NCI-H1092 treated with DMSO at 0.1 percent for 48 hours (cell line): ENCODE measurements around the gene RWDD4.

Experiments
- DNase-seq: peaks from one replicate; lab custom pipeline; 2025; lab: John Stamatoyannopoulos, UW

The RWDD4 gene

GRCh38 chr4:183659029-183659871 lies at the start of gene RWDD4, which contains the start of gene TRAPPC11:
Gene RWDD4, minus strand, starts transcription at chr4:183659185. Its CDS starts 233 bp downstream, at chr4:183658952.
Gene TRAPPC11, plus strand, starts transcription at chr4:183659293. Its CDS starts 4,575 bp downstream, at chr4:183663868.
- peak; percentile 97 for DNase-seq

- DNase-seq, result no peak
Observed at GRCh38 chr4:183702492-183702891, 43.5 kb upstream of the RWDD4 start.

GRCh38 chr4:183700407-183700806 lies 41.4 kb upstream of the RWDD4 start:
- DNase-seq, result no peak

GRCh38 chr4:183698909-183699308 lies 39.9 kb upstream of the RWDD4 start:
- no peak for DNase-seq

- no peak for DNase-seq
Observed at GRCh38 chr4:183691897-183692296, 32.9 kb upstream of the RWDD4 start.

GRCh38 chr4:183691006-183691405 lies 32.0 kb upstream of the RWDD4 start:
- no peak for DNase-seq

GRCh38 chr4:183688216-183688615 lies 29.2 kb upstream of the RWDD4 start:
- no peak for DNase-seq

GRCh38 chr4:183686461-183686860 lies 27.5 kb upstream of the RWDD4 start:
- no peak for DNase-seq

GRCh38 chr4:183681119-183681518 lies 22.1 kb upstream of the RWDD4 start:
- no peak for DNase-seq

GRCh38 chr4:183675625-183676024 lies 16.6 kb upstream of the RWDD4 start:
- no peak for DNase-seq

GRCh38 chr4:183674153-183674552 lies 15.2 kb upstream of the RWDD4 start:
- no peak for DNase-seq

- no peak for DNase-seq
Observed at GRCh38 chr4:183670960-183671555, 12.1 kb upstream of the RWDD4 start.

- DNase-seq, result no peak
Observed at GRCh38 chr4:183670251-183670650, 11.3 kb upstream of the RWDD4 start.

- no peak for DNase-seq
Observed at GRCh38 chr4:183666088-183666487, 7.1 kb upstream of the RWDD4 start.

GRCh38 chr4:183659872-183660242 lies 872 bp upstream of the RWDD4 start:
- peak; percentile 24 for DNase-seq

- DNase-seq, result peak; percentile 22
Observed at GRCh38 chr4:183658362-183659028, 490 bp downstream of the RWDD4 start.

- DNase-seq, result no peak
Observed at GRCh38 chr4:183657564-183657963, 1.4 kb downstream of the RWDD4 start.

GRCh38 chr4:183645326-183645725 lies 13.7 kb downstream of the RWDD4 start:
- DNase-seq, result no peak

GRCh38 chr4:183639291-183639690 lies 19.7 kb downstream of the RWDD4 start:
- DNase-seq, result no peak

GRCh38 chr4:183638436-183638835 lies 20.5 kb downstream of the RWDD4 start:
- DNase-seq, result no peak

GRCh38 chr4:183637461-183637860 lies 21.5 kb downstream of the RWDD4 start:
- DNase-seq, result no peak

- DNase-seq, result no peak
Observed at GRCh38 chr4:183636923-183637322, 22.1 kb downstream of the RWDD4 start.

- DNase-seq, result no peak
Observed at GRCh38 chr4:183636503-183636902, 22.5 kb downstream of the RWDD4 start.
